ENCODE measurements around the gene CAND2.
"Not testable (repeated sequence)": the region's sequence is repeated elsewhere in the genome, so short reads cannot be mapped to it uniquely, and the experiment has no call there.

- TF ChIP-seq, protein P1, sequence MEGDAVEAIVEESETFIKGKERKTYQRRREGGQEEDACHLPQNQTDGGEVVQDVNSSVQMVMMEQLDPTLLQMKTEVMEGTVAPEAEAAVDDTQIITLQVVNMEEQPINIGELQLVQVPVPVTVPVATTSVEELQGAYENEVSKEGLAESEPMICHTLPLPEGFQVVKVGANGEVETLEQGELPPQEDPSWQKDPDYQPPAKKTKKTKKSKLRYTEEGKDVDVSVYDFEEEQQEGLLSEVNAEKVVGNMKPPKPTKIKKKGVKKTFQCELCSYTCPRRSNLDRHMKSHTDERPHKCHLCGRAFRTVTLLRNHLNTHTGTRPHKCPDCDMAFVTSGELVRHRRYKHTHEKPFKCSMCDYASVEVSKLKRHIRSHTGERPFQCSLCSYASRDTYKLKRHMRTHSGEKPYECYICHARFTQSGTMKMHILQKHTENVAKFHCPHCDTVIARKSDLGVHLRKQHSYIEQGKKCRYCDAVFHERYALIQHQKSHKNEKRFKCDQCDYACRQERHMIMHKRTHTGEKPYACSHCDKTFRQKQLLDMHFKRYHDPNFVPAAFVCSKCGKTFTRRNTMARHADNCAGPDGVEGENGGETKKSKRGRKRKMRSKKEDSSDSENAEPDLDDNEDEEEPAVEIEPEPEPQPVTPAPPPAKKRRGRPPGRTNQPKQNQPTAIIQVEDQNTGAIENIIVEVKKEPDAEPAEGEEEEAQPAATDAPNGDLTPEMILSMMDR (conservative IDR thresholded peaks at IDR 0.05; ENCODE audit: low read length), result not testable (repeated sequence)
- not testable (repeated sequence) for TF ChIP-seq EZH2phosphoT487 (IDR thresholded peaks at IDR 0.05; ENCODE audit: borderline replicate concordance)
Observed at GRCh38 chr3:12840148-12840547, 43.7 kb downstream of the CAND2 start.

Measured in Loucy (cell line).